Ovary (tissue), 3 donors: ENCODE results near the gene FKBP9.

ENCODE experiments used
- CTCF ChIP-seq, 3 donors: fragments of 450-650 bp in 2 of 3; fragments of 200-600 bp in 1 of 3; IDR thresholded peaks; one replicate each; pipeline versions ENCODE4 v1.5.1 to v1.8.0; 2016 to 2022; ENCODE audit warnings: antibody characterized with exemption in 3 of 3, mild to moderate bottlenecking in 1 of 3
- POLR2A ChIP-seq: fragments of 450-650 bp; IDR thresholded peaks from one replicate; pipeline ENCODE4 v1.6.1; 2017; ENCODE audit warnings: antibody characterized with exemption, mild to moderate bottlenecking, moderate library complexity
- donor health status: DM: no; HTN: no; CAD: no.

- TF ChIP-seq POLR2A (no peak), CTCF (IDR thresholded peaks at IDR 0.05) (no peak)
These were observed 87.7 kb downstream of the FKBP9 start for GRCh38 chr7:33044986-33045385.
